Measurements from ENCODE around the gene PTPRM. TPM values are rescaled to one million over a fixed set of nuclear protein-coding genes. Genes with fewer than 3 reads are reported as not detected.

Gene PTPRM
- total RNA-seq, 1 donor from 2014 or later = 13.9 TPM

DNA sequence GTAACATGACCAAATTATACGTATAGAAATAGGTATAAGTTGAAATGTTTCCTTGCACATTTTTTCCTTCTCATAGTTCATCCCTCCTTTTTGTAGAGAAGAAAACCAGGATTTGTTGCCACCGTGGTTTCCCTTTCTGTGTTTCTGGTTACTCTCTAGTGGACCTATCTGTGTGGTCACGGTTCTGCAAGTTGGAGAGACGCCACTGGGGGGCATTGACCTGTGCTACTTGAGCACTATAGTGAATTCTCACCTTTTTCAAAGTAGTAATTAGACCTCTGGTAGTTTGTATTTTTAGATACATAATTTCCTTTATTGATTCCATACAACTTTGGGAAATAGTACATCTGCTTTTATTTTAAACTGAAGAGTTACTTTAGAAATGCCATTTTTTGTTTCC, 444.8 kb downstream of the PTPRM start:
- Mint-ChIP-seq H3K27ac (no peak overlapping the region), H3K9me3 (no peaks in the 10 kb centered on the region), H3K4me1 (peaks cover 18% of the 10 kb centered on the region), H3K36me3 (peaks cover 5% of the 10 kb centered on the region), H3K27me3 (ENCODE audit: insufficient read depth, low read depth) (peaks cover 2% of the 10 kb centered on the region), H3K4me3 (no peak overlapping the region)
- H3K9me3 ChIP-seq (ENCODE audit: low read depth) = no peaks in the 10 kb centered on the region
- no peak overlapping the region for H3K9ac ChIP-seq
- no peak overlapping the region for H3K4me3 ChIP-seq
- no peaks in the 10 kb centered on the region for H3K27me3 ChIP-seq
- no peaks in the 10 kb centered on the region for H4K20me1 ChIP-seq (ENCODE audit: low read depth)
- peaks cover 6% of the 10 kb centered on the region for H3K4me1 ChIP-seq
- H3F3A ChIP-seq (ENCODE audit: low read depth) = no peaks in the 10 kb centered on the region
- H3K4me2 ChIP-seq = no peak overlapping the region
- DNase-seq (ENCODE audit: low spot score) = peak; percentile 17
- no peak overlapping the region for H2AFZ ChIP-seq (replicated peaks)
- TF ChIP-seq EZH2 (IDR thresholded peaks at IDR 0.05) = no peak
- TF ChIP-seq, protein P1, sequence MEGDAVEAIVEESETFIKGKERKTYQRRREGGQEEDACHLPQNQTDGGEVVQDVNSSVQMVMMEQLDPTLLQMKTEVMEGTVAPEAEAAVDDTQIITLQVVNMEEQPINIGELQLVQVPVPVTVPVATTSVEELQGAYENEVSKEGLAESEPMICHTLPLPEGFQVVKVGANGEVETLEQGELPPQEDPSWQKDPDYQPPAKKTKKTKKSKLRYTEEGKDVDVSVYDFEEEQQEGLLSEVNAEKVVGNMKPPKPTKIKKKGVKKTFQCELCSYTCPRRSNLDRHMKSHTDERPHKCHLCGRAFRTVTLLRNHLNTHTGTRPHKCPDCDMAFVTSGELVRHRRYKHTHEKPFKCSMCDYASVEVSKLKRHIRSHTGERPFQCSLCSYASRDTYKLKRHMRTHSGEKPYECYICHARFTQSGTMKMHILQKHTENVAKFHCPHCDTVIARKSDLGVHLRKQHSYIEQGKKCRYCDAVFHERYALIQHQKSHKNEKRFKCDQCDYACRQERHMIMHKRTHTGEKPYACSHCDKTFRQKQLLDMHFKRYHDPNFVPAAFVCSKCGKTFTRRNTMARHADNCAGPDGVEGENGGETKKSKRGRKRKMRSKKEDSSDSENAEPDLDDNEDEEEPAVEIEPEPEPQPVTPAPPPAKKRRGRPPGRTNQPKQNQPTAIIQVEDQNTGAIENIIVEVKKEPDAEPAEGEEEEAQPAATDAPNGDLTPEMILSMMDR (IDR thresholded peaks at IDR 0.05) = peak; percentile 43
- H3K36me3 ChIP-seq = no peaks in the 10 kb centered on the region
- no peaks in the 10 kb centered on the region for H3K79me2 ChIP-seq (ENCODE audit: low read depth)
- no peak overlapping the region for H3K27ac ChIP-seq

DNA sequence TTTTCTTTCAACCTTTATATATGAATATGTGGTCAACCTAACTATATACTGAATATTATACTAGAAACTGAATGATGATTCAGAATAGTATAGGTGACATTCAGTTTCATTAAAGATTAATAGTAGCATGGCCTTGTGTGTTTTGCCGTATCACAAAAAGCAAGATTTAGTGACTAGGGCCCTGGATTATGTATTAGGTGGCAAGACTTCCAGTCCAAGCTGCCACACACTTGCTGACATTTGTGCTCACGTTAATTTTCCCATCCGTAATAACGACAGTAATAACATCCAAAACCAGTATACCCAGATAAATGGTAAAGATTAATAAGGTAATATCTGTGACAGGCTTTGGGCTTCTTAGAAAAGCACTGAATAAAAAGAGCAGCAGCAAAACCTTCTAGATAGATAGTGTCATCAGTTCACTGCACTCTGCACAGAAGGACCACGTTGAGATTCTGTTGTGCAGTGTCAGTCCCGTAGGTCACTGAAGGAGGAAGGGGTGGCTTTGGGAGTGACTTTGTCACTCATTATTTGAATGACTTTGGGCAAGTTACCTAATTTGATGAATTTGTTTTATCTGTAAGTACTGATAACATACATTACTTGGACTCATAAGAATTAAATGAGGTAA, 451.7 kb downstream of the PTPRM start:
- no peak overlapping the region for H3K27ac Mint-ChIP-seq
- no peaks in the 10 kb centered on the region for H3K36me3 Mint-ChIP-seq
- H3K4me3 Mint-ChIP-seq = no peak overlapping the region
- Histone ChIP-seq H3K4me2 (no peak overlapping the region), H3K4me1 (no peaks in the 10 kb centered on the region), H3K79me2 (ENCODE audit: low read depth) (no peaks in the 10 kb centered on the region), H3K9me3 (ENCODE audit: low read depth) (no peaks in the 10 kb centered on the region), H3K36me3 (no peaks in the 10 kb centered on the region), H3K27me3 (no peaks in the 10 kb centered on the region), H3K9ac (no peak overlapping the region), H3F3A (ENCODE audit: low read depth) (no peaks in the 10 kb centered on the region), H3K4me3 (no peak overlapping the region), H4K20me1 (ENCODE audit: low read depth) (no peaks in the 10 kb centered on the region), H3K27ac (no peak overlapping the region), H2AFZ (replicated peaks) (no peak overlapping the region)
- TF ChIP-seq, protein P1 (IDR thresholded peaks at IDR 0.05) = no peak
- TF ChIP-seq EZH2phosphoT487 (IDR thresholded peaks at IDR 0.05) = no peak
- TF ChIP-seq EZH2 (IDR thresholded peaks at IDR 0.05) = no peak
- H3K27me3 Mint-ChIP-seq (ENCODE audit: insufficient read depth, low read depth) = peaks cover 5% of the 10 kb centered on the region
- DNase-seq (ENCODE audit: low spot score) = no peak
- H3K4me1 Mint-ChIP-seq = peaks cover 16% of the 10 kb centered on the region
- H3K9me3 Mint-ChIP-seq = no peaks in the 10 kb centered on the region

DNA sequence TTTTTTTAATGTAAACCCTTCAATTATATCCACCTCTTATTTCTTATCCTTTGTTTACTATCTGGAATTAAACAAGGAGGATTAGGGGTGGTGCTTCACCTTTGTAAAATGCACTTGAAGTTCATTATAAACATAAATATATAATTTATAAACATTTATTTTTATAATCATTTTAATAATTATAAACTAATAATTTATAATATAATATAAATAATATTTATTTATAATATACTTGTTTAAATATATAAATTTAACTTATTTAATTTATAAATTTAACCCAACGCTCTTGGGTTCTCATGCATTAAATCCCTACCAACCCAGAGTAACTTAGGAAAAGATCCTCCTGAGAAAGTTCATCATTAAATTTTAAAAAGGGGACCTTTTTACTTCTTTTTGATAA, 452.5 kb downstream of the PTPRM start:
- H3K27ac Mint-ChIP-seq = no peak overlapping the region

More for the DNA sequence above, 452.5 kb downstream of the PTPRM start:
- Mint-ChIP-seq H3K27me3 (ENCODE audit: insufficient read depth, low read depth) (peaks cover 5% of the 10 kb centered on the region), H3K4me3 (no peak overlapping the region), H3K36me3 (no peaks in the 10 kb centered on the region), H3K4me1 (peaks cover 16% of the 10 kb centered on the region), H3K9me3 (no peaks in the 10 kb centered on the region)
- Histone ChIP-seq H4K20me1 (ENCODE audit: low read depth) (no peaks in the 10 kb centered on the region), H3F3A (ENCODE audit: low read depth) (no peaks in the 10 kb centered on the region), H3K4me2 (no peak overlapping the region), H3K27me3 (no peaks in the 10 kb centered on the region), H2AFZ (replicated peaks) (no peak overlapping the region), H3K9me3 (ENCODE audit: low read depth) (no peaks in the 10 kb centered on the region), H3K9ac (no peak overlapping the region), H3K36me3 (no peaks in the 10 kb centered on the region), H3K79me2 (ENCODE audit: low read depth) (no peaks in the 10 kb centered on the region), H3K4me1 (no peaks in the 10 kb centered on the region), H3K27ac (no peak overlapping the region), H3K4me3 (no peak overlapping the region)
- no peak for DNase-seq (ENCODE audit: low spot score)
- no peak for TF ChIP-seq EZH2 (IDR thresholded peaks at IDR 0.05)
- TF ChIP-seq, protein P1 (IDR thresholded peaks at IDR 0.05) = no peak
- no peak for TF ChIP-seq EZH2phosphoT487 (IDR thresholded peaks at IDR 0.05)

Data from neural progenitor cell (in vitro differentiated cells).